IPS-NIHi7 (cell line): ENCODE measurements around the gene PRDM7.
"Not testable (repeated sequence)": the region's sequence is repeated elsewhere in the genome, so short reads cannot be mapped to it uniquely, and the experiment has no call there.

Experiments
- DNase-seq: peaks from one replicate; pipeline ENCODE4 v3.0.0; 2012; ENCODE audit warnings: mixed read lengths; ENCODE audit errors: extremely low spot score

Gene PRDM7

DNA sequence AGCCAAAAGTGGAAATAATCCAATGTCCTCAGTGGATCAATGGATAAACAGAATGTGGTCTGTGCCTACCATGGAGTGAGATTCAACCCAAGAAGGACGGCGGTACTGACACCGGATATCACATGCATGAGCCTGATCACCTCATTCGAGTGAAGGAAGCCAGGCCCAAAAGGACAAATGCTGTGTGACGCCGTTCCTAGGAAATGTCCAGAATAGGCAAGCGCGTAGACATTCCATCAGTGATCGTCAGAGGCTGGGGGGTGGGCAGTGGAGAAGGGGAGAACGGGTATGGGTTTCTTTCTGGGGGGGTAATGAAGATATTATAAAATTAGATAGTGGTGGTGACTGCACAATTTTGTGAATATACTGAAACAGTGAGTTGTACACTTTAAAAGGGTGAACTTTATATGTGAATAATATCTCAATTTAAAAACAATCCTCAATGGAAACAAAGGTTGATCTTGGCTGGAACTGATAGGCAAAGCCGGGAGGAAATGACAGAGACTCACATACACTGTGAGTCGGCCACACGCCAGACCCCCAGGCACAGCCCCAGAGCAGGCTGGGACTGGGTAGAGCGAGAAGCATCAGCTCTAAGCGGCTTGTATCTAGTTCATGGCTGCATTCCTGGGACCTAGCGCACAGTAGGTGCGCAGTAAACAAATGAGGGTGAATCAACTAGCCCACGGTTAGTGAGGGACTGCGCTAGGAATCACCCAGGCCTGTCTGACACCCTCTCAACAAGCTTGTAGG is 61.4 kb downstream of the PRDM7 start:
- DNase-seq, result no peak

DNA sequence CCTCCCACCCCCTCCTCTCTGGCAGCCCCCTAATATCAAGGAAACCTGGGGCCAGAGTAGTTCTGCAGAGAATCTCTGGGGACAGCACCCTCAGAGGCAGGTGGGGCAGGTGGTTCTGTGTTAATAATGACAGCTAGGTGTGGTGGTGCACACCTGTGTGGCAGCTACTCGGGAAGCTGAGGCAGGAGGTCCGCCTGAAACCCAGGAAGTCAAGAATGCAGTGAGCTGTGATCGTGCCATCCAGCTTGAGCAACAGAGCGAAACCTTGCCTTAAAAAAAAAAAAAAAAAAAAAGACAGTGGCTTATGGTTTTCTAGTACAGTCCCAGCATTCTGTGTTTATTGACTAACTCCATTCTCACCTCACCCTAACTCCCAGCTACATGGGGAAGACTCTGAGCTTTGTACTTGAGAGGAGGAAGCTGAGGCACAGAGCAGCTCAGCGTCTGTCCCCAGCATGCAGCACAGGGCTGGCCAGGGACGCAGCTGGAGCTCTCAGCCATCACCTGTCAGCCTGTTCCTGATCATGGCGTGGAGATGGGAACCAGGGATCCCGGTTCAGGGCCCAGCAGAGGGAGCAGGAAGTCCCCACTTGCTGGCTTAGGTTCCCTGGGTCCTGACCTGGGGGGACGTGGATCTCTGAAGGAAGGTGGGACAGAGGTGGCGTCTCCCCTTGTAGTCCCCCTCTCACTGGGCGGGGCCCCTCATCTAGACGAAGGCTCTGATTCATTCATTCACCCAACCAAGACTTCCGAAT is 64.0 kb downstream of the PRDM7 start:
- no peak for DNase-seq

DNA sequence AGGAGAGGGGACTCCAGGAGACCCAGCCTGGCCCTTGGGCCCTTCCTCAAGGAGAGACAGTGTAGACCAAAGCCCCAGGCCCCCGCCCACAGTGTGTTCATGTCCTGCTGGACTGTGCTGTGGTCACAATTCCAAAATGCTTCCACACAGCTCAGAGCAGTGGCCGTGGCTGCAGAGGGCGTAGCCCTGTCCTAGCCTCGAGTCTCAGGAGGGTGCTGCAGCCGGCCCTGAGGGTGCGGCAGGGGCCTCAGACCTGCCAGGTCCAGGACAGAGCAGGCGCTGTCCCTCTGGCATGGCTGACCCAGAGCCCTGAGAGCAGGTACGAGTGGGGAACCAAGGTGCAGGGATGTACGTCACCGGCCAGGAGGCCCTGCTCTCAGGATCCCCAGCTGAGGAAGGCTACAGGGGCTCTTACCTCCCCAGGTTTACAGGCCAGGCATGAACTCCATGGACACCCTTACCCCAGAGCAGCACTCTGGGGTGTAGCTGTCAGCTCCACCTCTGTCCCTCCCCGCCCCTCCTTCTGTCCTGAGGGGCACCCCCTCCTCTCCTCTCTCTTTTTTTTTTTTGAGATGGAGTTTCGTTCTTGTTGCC is 65.1 kb downstream of the PRDM7 start:
- DNase-seq, result no peak

GRCh38 chr16:90011508-90011819 is 65.7 kb downstream of the PRDM7 start:
- DNase-seq, result no peak

DNA sequence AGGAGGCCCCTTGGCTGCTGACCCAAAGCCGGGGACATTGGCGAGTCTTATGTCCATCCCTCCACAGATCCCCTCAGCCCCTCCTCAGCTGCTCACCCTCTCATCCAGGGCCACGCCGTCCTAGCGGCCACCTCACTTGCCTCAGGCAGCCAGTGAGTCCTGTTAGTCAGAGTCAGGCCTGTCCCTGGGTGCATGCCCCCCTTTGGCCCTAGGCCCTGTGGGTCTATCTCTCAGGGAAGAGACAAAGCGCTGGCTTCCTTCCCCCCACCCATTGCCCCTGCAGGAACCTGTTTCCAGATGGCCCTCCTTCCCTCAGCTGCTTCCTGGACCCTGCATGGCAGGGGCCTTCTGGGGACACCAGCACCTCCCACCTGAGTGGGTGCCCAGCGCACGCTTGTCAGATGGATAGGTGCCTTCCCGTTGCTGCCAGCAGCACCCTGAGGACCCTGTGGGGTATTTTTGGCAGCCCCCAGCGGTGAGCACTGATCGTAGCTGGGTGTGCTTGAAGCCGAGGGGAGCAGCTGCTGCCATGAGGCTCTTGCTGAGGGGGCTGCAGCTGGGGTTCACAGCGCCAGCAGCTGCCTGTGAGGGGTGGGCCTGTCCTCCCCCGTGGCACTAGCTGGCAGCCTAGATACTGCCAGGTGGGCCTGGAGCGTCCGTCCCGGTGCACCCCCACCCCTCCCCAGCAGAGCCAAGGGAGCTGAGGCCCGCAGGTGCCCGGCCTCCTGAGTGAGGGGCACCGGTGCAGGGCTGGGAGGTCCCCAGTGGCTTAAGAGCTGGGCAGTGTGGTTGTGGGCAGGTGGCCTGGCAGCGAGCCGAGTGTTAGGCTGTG is 66.2 kb downstream of the PRDM7 start:
- DNase-seq, result no peak

DNA sequence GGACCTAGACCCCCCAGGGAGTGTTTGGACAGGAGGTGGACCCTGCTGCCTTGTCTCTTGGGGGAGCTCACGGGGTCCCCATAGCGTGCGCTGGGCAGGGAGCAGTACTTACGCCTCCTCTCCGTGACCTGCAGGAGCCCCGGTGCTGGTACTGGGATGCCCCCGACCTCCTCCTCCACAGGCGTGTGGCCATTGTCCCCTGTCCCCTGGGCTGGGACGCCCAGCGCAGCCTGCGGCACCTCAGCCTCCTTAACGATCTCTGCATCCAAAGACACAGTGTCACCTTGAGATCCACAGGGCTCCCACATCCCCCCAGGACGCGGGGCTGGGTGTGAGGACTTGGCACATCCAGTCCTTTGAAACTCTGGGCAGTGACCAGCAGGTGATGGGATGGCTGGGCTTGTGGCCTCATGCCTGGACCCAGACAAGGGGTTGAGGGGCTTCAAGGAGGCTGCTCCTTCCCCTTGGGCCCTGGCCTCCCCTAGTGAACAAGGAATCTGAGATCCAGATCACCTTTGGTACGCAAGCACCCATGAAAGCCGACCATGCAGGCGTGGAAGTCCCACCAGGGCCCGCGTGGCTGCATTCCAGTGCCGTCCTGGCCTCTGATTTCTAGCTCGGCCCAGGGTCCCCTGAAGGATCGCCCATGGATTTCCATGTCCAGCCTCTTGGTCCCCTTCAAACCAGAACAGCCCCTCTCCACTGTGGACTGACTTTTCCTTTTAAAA is 67.8 kb downstream of the PRDM7 start:
- DNase-seq, result no peak

DNA sequence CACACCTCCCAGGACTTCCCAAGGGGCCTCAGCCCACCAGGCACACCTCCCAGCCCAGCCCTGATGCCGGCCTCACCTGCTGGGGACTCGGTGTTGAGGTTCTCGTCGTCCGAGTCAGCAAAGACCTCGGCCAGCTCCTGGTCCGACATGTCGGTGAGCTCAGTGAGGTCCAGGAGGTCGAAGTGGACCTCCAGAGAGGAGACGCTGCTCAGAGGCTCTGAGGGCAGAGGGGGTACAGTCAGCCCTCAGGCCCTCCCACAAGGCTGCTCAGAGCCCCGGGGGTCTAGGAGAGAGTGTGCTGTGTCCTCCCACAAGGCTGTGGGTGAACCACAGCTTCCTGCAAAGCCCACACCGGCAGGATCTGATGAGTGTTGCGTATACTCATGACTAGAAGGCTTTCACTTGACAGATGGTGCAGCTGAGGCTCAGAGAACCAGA is 68.4 kb downstream of the PRDM7 start:
- DNase-seq, result no peak

- not testable (repeated sequence) for DNase-seq
These were observed 69.4 kb downstream of the PRDM7 start for GRCh38 chr16:90007635-90008234.

DNA sequence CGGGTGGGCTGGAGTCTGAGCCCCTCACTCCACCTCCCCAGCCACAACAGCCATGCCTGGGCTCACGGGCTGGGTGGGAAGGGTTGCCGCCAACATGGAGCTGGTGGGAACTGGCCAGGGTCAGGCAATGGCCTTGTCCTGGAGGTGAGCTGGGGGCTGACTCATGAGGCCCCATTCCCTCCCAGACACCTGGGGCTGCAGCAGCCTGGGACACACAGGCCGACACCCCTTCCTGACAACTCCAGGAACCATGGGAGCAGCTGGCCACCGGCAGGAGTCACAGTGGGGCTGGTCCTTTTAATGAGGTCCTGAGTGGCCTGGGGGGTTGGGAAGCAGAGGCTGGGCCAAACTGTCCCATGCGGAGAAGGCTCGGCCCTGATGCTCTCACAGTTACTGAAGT is 70.1 kb downstream of the PRDM7 start:
- DNase-seq, result no peak
